K562 (cell line): ENCODE data around the gene SOS1. TPM values are rescaled to one million over a fixed set of nuclear protein-coding genes. Genes with fewer than 3 reads are reported as not detected.

Experiments
- BMI1 ChIP-seq: fragments of 150-350 bp; IDR thresholded peaks from 2 replicates; pipeline ENCODE4 v1.6.1; 2014; ENCODE audit warnings: low read length
- CBX3 ChIP-seq, 2 experiments: IDR thresholded peaks; 1 replicate in 1 of 2; 2 replicates in 1 of 2; pipeline ENCODE4 v1.6.1; 2012; ENCODE audit warnings: inconsistent platforms in 2 of 2, low read length in 2 of 2, borderline replicate concordance in 1 of 2, control low read depth in 1 of 2
- CTBP1 ChIP-seq: fragments of 450-650 bp; IDR thresholded peaks from 2 replicates; pipeline ENCODE4 v1.6.1; 2016; ENCODE audit warnings: borderline replicate concordance
- EGR1 ChIP-seq: fragments of 450-650 bp; conservative IDR thresholded peaks from 2 replicates; pipeline ENCODE4 v1.6.1; 2017; ENCODE audit warnings: mild to moderate bottlenecking
- FOXK2 ChIP-seq, 2 experiments: fragments of 450-650 bp; IDR thresholded peaks in 1 of 2; conservative IDR thresholded peaks in 1 of 2; 2 replicates each; pipeline ENCODE4 v1.6.1; 2016; ENCODE audit warnings: low read depth in 2 of 2, mild to moderate bottlenecking in 1 of 2
- HNRNPH1 ChIP-seq: fragments of 200-400 bp; formaldehyde crosslinking; optimal IDR thresholded peaks from 2 replicates; pipeline ENCODE3; 2017; ENCODE audit warnings: low read depth, mild to moderate bottlenecking, low read length, moderate library complexity
- KAT2B ChIP-seq: IDR thresholded peaks from one replicate; pipeline ENCODE4 v1.6.1; 2012; ENCODE audit warnings: low read depth, mild to moderate bottlenecking, control low read depth, inconsistent platforms, low read length, moderate library complexity
- MYC ChIP-seq, 2 experiments: fragments of 250-450 bp in 1 of 2; sonication (Bioruptor Pico) in 1 of 2; IDR thresholded peaks; 2 replicates each; pipeline versions ENCODE4 v1.5.1 to v1.6.1; 2012 to 2021; ENCODE audit warnings: low read depth in 2 of 2, borderline replicate concordance in 1 of 2, improper control_type of control experiment in 1 of 2, low read length in 1 of 2, mild to moderate bottlenecking in 1 of 2, moderate library complexity in 1 of 2
- NUFIP1 ChIP-seq: fragments of 450-650 bp; IDR thresholded peaks from 2 replicates; pipeline ENCODE4 v1.6.1; 2018; ENCODE audit not compliant: partially characterized antibody
- POLR2A ChIP-seq: fragments of 450-650 bp; conservative IDR thresholded peaks from 2 replicates; pipeline ENCODE4 v1.6.1; 2016
- RB1 ChIP-seq: fragments of 450-650 bp; IDR thresholded peaks from 2 replicates; pipeline ENCODE4 v1.6.1; 2017; ENCODE audit warnings: low read depth, mild to moderate bottlenecking
- RBM15 ChIP-seq: fragments of 200-400 bp; formaldehyde crosslinking; IDR thresholded peaks from 2 replicates; pipeline ENCODE4 v1.6.1; 2018; ENCODE audit warnings: mild to moderate bottlenecking, low read length, moderate library complexity; ENCODE audit not compliant: insufficient read depth
- ZFPM2 ChIP-seq: fragments of 250-450 bp; sonication (Bioruptor Pico); IDR thresholded peaks from 2 replicates; pipeline ENCODE4 v1.5.1; 2022; ENCODE audit warnings: mild to moderate bottlenecking
- ZNF165 ChIP-seq: fragments of 250-450 bp; sonication (Bioruptor Pico); IDR thresholded peaks from 2 replicates; pipeline ENCODE4 v1.4.0; 2020; ENCODE audit warnings: borderline replicate concordance
- polyA plus RNA-seq, 8 experiments: library from polyadenylated mRNA; depleted of rRNA in 4 of 8; stranded (reverse) in 5 of 8; unstranded in 3 of 8; fragments of >200 nt; fragmentation: Nextera tagmentation in 2 of 8; fragmentation: Illumina TruSeq in 1 of 8; extraction: Ambion mirVana in 2 of 8; extraction: Trizol in 1 of 8; gene quantifications; 2 replicates each; pipeline versions ENCODE4 v1.2.1 to v1.2.3, GENCODE V29; 2011 to 2014; ENCODE audit warnings: inconsistent platforms in 1 of 8, missing spikeins in 1 of 8
- total RNA-seq, 7 experiments: library from RNA; depleted of rRNA in 6 of 7; stranded (reverse); fragments of >200 nt in 6 of 7; fragmentation: Illumina TruSeq in 2 of 7; extraction: Trizol in 2 of 7; gene quantifications; 2 replicates each; pipeline versions ENCODE4 v1.2.1 to v1.2.3, GENCODE V29; 2011 to 2021; ENCODE audit warnings: low replicate concordance in 1 of 7
- TF ChIP-seq, protein P1 (sequence below): fragments of 150-350 bp; conservative IDR thresholded peaks from 2 replicates; pipeline ENCODE4 v1.6.1; 2014; ENCODE audit warnings: low read length
- TF ChIP-seq, protein P2 (sequence below), 2 experiments: fragments of 450-650 bp; IDR thresholded peaks; 2 replicates each; pipeline ENCODE4 v1.6.1; 2018; ENCODE audit warnings: mild to moderate bottlenecking in 2 of 2, low read depth in 1 of 2; ENCODE audit not compliant: partially characterized antibody in 2 of 2
- TF ChIP-seq, protein P3 (sequence below): fragments of 250-450 bp; sonication (Bioruptor Pico); IDR thresholded peaks from 2 replicates; pipeline ENCODE4 v1.9.0; 2021; ENCODE audit warnings: mild to moderate bottlenecking, inconsistent platforms
- TF ChIP-seq, protein P4 (sequence below): fragments of 250-450 bp; sonication (Bioruptor Pico); IDR thresholded peaks from 2 replicates; pipeline ENCODE4 v1.8.0; 2021; ENCODE audit warnings: borderline replicate concordance, mild to moderate bottlenecking, moderate library complexity; ENCODE audit not compliant: poor library complexity, severe bottlenecking

The SOS1 gene
- total and polyA plus RNA-seq, 9 of the 15 experiments (the other 6 are each of a cell fraction or from before 2014, with no cell fraction given): 2.5 to 27.1 (median 16.3) TPM

DNA sequence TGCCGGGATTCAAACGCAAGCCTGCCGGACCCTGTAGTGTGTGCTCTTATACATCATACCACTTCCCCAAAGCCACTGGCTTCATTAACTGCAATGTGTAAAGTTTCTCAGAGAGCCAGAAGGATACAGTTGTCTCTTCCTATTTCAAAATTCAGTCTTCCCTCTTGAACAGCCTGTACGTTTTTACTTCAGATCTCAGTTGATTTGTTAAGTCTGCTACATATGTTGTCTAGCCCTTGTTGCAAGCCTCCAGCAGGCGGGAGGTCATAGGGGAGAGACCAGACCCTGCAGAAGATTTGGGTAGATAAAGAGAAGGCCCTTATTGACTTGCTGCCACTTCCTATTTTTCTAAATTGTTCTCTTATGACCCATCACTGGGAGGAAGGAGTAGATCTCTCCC, 174.9 kb downstream of the SOS1 start (continued):
- TF ChIP-seq MYC (IDR thresholded peaks at IDR 0.05; ENCODE audit: low read depth, low read length) (no peak), MYC (CRISPR knock-in tag; IDR thresholded peaks at IDR 0.05; ENCODE audit: borderline replicate concordance, low read depth) (no peak), RB1 (no peak), FOXK2 (conservative IDR thresholded peaks at IDR 0.05 in 1 of 2, IDR thresholded peaks at IDR 0.05 in 1 of 2; ENCODE audit: low read depth in 2 of 2) (no peak), RBM15 (no peak), BMI1 (no peak), ZFPM2 (CRISPR knock-in tag) (no peak), KAT2B (no peak), CTBP1 (peak; percentile 38; the same call in 1 of the 2 replicates), HNRNPH1 (no peak), ZNF165 (CRISPR knock-in tag) (no peak), EGR1 (no peak), NUFIP1 (no peak), POLR2A (no peak), CBX3 (IDR thresholded peaks at IDR 0.05; ENCODE audit: borderline replicate concordance in 1 of 2, low read length in 2 of 2) (no peak)
- TF ChIP-seq, protein P1, sequence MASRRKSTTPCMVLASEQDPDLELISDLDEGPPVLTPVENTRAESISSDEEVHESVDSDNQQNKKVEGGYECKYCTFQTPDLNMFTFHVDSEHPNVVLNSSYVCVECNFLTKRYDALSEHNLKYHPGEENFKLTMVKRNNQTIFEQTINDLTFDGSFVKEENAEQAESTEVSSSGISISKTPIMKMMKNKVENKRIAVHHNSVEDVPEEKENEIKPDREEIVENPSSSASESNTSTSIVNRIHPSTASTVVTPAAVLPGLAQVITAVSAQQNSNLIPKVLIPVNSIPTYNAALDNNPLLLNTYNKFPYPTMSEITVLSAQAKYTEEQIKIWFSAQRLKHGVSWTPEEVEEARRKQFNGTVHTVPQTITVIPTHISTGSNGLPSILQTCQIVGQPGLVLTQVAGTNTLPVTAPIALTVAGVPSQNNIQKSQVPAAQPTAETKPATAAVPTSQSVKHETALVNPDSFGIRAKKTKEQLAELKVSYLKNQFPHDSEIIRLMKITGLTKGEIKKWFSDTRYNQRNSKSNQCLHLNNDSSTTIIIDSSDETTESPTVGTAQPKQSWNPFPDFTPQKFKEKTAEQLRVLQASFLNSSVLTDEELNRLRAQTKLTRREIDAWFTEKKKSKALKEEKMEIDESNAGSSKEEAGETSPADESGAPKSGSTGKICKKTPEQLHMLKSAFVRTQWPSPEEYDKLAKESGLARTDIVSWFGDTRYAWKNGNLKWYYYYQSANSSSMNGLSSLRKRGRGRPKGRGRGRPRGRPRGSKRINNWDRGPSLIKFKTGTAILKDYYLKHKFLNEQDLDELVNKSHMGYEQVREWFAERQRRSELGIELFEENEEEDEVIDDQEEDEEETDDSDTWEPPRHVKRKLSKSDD: no peak
- TF ChIP-seq, protein P2, sequence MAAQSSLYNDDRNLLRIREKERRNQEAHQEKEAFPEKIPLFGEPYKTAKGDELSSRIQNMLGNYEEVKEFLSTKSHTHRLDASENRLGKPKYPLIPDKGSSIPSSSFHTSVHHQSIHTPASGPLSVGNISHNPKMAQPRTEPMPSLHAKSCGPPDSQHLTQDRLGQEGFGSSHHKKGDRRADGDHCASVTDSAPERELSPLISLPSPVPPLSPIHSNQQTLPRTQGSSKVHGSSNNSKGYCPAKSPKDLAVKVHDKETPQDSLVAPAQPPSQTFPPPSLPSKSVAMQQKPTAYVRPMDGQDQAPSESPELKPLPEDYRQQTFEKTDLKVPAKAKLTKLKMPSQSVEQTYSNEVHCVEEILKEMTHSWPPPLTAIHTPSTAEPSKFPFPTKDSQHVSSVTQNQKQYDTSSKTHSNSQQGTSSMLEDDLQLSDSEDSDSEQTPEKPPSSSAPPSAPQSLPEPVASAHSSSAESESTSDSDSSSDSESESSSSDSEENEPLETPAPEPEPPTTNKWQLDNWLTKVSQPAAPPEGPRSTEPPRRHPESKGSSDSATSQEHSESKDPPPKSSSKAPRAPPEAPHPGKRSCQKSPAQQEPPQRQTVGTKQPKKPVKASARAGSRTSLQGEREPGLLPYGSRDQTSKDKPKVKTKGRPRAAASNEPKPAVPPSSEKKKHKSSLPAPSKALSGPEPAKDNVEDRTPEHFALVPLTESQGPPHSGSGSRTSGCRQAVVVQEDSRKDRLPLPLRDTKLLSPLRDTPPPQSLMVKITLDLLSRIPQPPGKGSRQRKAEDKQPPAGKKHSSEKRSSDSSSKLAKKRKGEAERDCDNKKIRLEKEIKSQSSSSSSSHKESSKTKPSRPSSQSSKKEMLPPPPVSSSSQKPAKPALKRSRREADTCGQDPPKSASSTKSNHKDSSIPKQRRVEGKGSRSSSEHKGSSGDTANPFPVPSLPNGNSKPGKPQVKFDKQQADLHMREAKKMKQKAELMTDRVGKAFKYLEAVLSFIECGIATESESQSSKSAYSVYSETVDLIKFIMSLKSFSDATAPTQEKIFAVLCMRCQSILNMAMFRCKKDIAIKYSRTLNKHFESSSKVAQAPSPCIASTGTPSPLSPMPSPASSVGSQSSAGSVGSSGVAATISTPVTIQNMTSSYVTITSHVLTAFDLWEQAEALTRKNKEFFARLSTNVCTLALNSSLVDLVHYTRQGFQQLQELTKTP (IDR thresholded peaks at IDR 0.05; ENCODE audit: low read depth in 1 of 2, partially characterized antibody in 2 of 2): no peak
- TF ChIP-seq, protein P3, sequence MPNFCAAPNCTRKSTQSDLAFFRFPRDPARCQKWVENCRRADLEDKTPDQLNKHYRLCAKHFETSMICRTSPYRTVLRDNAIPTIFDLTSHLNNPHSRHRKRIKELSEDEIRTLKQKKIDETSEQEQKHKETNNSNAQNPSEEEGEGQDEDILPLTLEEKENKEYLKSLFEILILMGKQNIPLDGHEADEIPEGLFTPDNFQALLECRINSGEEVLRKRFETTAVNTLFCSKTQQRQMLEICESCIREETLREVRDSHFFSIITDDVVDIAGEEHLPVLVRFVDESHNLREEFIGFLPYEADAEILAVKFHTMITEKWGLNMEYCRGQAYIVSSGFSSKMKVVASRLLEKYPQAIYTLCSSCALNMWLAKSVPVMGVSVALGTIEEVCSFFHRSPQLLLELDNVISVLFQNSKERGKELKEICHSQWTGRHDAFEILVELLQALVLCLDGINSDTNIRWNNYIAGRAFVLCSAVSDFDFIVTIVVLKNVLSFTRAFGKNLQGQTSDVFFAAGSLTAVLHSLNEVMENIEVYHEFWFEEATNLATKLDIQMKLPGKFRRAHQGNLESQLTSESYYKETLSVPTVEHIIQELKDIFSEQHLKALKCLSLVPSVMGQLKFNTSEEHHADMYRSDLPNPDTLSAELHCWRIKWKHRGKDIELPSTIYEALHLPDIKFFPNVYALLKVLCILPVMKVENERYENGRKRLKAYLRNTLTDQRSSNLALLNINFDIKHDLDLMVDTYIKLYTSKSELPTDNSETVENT: no peak
- TF ChIP-seq, protein P4, sequence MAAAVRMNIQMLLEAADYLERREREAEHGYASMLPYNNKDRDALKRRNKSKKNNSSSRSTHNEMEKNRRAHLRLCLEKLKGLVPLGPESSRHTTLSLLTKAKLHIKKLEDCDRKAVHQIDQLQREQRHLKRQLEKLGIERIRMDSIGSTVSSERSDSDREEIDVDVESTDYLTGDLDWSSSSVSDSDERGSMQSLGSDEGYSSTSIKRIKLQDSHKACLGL: no peak
